Fibroblast of skin of right biceps (primary cell): ENCODE data around the gene ASGR2.

Source experiments
- DNase-seq: peaks from one replicate; pipeline ENCODE4 v3.0.0-alpha.2; 2013

The ASGR2 gene

DNA sequence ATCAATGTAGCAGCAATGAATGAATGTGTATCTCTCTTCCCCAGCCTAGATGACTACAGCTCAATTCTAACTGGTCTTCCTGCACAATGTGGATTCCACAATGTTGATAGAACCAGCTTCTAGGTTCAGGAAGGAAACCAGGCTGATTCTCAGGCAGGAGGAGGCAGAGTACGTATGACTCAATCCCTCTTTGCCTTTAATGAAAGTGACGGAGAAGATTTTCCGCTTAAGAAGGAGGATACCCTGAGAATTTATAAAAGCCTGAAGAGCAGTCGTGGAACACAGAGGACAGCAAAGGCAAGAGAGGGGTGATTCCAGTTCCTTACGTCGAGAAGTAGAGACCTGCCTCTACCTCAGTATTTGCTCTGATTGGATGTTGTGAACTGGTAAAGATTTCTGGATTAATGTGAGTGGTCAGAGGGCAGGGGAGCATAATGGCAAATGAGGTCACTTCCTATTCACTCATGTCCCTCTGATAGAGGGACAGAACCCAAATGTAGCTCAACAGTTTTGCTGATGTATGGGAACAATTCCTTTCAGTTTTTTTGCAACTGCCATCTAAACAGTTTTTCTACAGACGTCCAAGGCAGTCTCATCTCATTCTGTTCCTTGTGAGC lies 55.7 kb downstream of the ASGR2 start:
- DNase-seq, result no peak

DNA sequence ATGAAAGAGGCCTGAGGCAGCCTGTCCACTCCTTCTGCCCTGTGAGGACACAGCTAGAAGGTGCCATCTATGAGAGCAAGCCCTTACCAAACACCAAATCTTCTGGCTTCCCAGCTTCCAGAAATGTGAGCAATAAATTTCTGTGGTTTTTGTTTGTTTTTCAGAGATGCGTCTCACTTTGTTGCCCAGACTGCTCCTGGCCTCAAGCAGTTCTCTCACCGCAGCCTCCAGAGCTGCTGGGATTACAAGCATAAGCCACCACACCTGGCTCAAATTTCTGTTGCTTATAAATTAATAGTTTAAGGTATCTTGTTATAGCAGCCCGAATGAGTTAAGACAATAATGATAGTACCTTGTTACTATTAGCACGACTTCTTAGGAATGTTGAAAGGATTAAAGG lies 58.2 kb downstream of the ASGR2 start:
- no peak for DNase-seq
